ENCODE data around the gene LHPP.

Gene LHPP

GRCh38 chr10:124521429-124521871 lies 59.8 kb downstream of the LHPP start:
- DNase-seq (ENCODE audit: low read depth in 2 of 2), result no peak

GRCh38 chr10:124522131-124522932 lies 60.7 kb downstream of the LHPP start:
- no peak for DNase-seq (ENCODE audit: low read depth in 2 of 2)

GRCh38 chr10:124522933-124523871 lies 61.6 kb downstream of the LHPP start:
- no peak for DNase-seq (ENCODE audit: low read depth in 2 of 2)

- DNase-seq (ENCODE audit: low read depth in 2 of 2), result no peak
These were observed 62.3 kb downstream of the LHPP start for GRCh38 chr10:124523901-124524300.

- no peak for DNase-seq (ENCODE audit: low read depth in 2 of 2)
These were observed 63.5 kb downstream of the LHPP start for GRCh38 chr10:124524991-124525653.

- DNase-seq (ENCODE audit: low read depth in 2 of 2), result no peak
These were observed 64.4 kb downstream of the LHPP start for GRCh38 chr10:124525751-124526600.

- no peak for DNase-seq (ENCODE audit: low read depth in 2 of 2)
These were observed 65.1 kb downstream of the LHPP start for GRCh38 chr10:124526621-124527267.

GRCh38 chr10:124527874-124528395 lies 66.3 kb downstream of the LHPP start:
- DNase-seq (ENCODE audit: low read depth in 2 of 2), result no peak

- DNase-seq (ENCODE audit: low read depth in 2 of 2), result no peak
These were observed 68.1 kb downstream of the LHPP start for GRCh38 chr10:124529661-124530214.

- peak; percentile 78 to 85 for DNase-seq (ENCODE audit: low read depth in 2 of 2)
These were observed 68.6 kb downstream of the LHPP start for GRCh38 chr10:124530215-124530665.

GRCh38 chr10:124530816-124531215 lies 69.2 kb downstream of the LHPP start:
- no peak for DNase-seq (ENCODE audit: low read depth in 2 of 2)

- no peak for DNase-seq (ENCODE audit: low read depth in 2 of 2)
These were observed 70.6 kb downstream of the LHPP start for GRCh38 chr10:124532106-124532641.

GRCh38 chr10:124532788-124533187 lies 71.2 kb downstream of the LHPP start:
- DNase-seq (ENCODE audit: low read depth in 2 of 2), result no peak

- no peak for DNase-seq (ENCODE audit: low read depth in 2 of 2)
These were observed 71.6 kb downstream of the LHPP start for GRCh38 chr10:124533266-124533665.

- DNase-seq (ENCODE audit: low read depth in 2 of 2), result no peak
These were observed 72.7 kb downstream of the LHPP start for GRCh38 chr10:124534231-124534798.

- DNase-seq (ENCODE audit: low read depth in 2 of 2), result no peak
These were observed 73.4 kb downstream of the LHPP start for GRCh38 chr10:124534826-124535601.

- DNase-seq (ENCODE audit: low read depth in 2 of 2), result no peak
These were observed 74.3 kb downstream of the LHPP start for GRCh38 chr10:124535731-124536495.

Data from stimulated activated CD4-positive, alpha-beta T cell treated with anti-CD3 and anti-CD28 coated beads, Interleukin-15, amount 100 ng/mL, for 48 hours (primary cell).